ENCODE results near the gene ADAM21.

Gene ADAM21

GRCh38 chr14:70489579-70490200 is 37.7 kb downstream of the ADAM21 start:
- no peaks in the 10 kb centered on the region for H3K27me3 ChIP-seq (ENCODE audit: low read depth, low read length)

GRCh38 chr14:70498191-70498590 is 46.2 kb downstream of the ADAM21 start:
- Histone ChIP-seq H3K4me3 (ENCODE audit: low read depth in 1 of 2, low read length in 2 of 2) (no peak overlapping the region), H3K36me3 (ENCODE audit: control insufficient read depth in 1 of 2, insufficient read depth in 2 of 2, low read length in 2 of 2) (peaks cover 0 to 29% of the 10 kb centered on the region in 2 donors), H3K9me3 (ENCODE audit: control insufficient read depth in 1 of 2, low read length in 2 of 2) (peaks cover 0 to 10% of the 10 kb centered on the region in 2 donors), H3K27me3 (ENCODE audit: low read depth, low read length) (no peaks in the 10 kb centered on the region), H3K4me1 (ENCODE audit: control insufficient read depth in 1 of 2, insufficient read depth in 2 of 2, low read length in 2 of 2) (no peaks in the 10 kb centered on the region), H3K27ac (ENCODE audit: low read length) (no peak overlapping the region)

More at GRCh38 chr14:70489579-70490200, 37.7 kb downstream of the ADAM21 start:
- Histone ChIP-seq H3K4me1 (ENCODE audit: control insufficient read depth in 1 of 2, insufficient read depth in 2 of 2, low read length in 2 of 2) (no peaks in the 10 kb centered on the region), H3K9me3 (ENCODE audit: control insufficient read depth in 1 of 2, low read length in 2 of 2) (peaks cover 0 to 37% of the 10 kb centered on the region in 2 donors), H3K4me3 (ENCODE audit: low read depth in 1 of 2, low read length in 2 of 2) (no peak overlapping the region), H3K36me3 (ENCODE audit: control insufficient read depth in 1 of 2, insufficient read depth in 2 of 2, low read length in 2 of 2) (peaks cover 0 to 43% of the 10 kb centered on the region in 2 donors), H3K27ac (ENCODE audit: low read length) (no peak overlapping the region)

All from muscle layer of duodenum (tissue), 2 donors.